ENCODE results near the gene KIF3B.

Gene KIF3B

GRCh38 chr20:32300647-32301046, 23.2 kb downstream of the KIF3B start:
- no peak overlapping the region for H3K4me2 ChIP-seq (ENCODE audit: low read length)
- H3K36me3 ChIP-seq (ENCODE audit: insufficient read depth, low read length), result no peaks in the 10 kb centered on the region
- H3K4me1 ChIP-seq (ENCODE audit: control insufficient read depth, insufficient read depth, low read length), result peaks cover 4% of the 10 kb centered on the region
- no peaks in the 10 kb centered on the region for H3K27me3 ChIP-seq (ENCODE audit: control insufficient read depth, insufficient read depth, low read length)
- no peaks in the 10 kb centered on the region for H3K9me3 ChIP-seq (replicated peaks; ENCODE audit: low read length)
- no peak overlapping the region for H3K4me3 ChIP-seq (ENCODE audit: low read length)
- H3K9ac ChIP-seq (ENCODE audit: low read depth, low read length), result no peak overlapping the region

GRCh38 chr20:32301719-32302506, 24.5 kb downstream of the KIF3B start:
- peaks cover 2% of the 10 kb centered on the region for H3K4me1 ChIP-seq (ENCODE audit: control insufficient read depth, insufficient read depth, low read length)
- no peak overlapping the region for H3K4me2 ChIP-seq (ENCODE audit: low read length)
- no peaks in the 10 kb centered on the region for H3K36me3 ChIP-seq (ENCODE audit: insufficient read depth, low read length)
- H3K9me3 ChIP-seq (replicated peaks; ENCODE audit: low read length), result no peaks in the 10 kb centered on the region
- no peak overlapping the region for H3K9ac ChIP-seq (ENCODE audit: low read depth, low read length)
- H3K27me3 ChIP-seq (ENCODE audit: control insufficient read depth, insufficient read depth, low read length), result no peaks in the 10 kb centered on the region
- H3K4me3 ChIP-seq (ENCODE audit: low read length), result no peak overlapping the region

- H3K9ac ChIP-seq (ENCODE audit: low read depth, low read length), result no peak overlapping the region
- no peaks in the 10 kb centered on the region for H3K9me3 ChIP-seq (replicated peaks; ENCODE audit: low read length)
- H3K4me3 ChIP-seq (ENCODE audit: low read length), result no peak overlapping the region
- H3K4me1 ChIP-seq (ENCODE audit: control insufficient read depth, insufficient read depth, low read length), result no peaks in the 10 kb centered on the region
- H3K27me3 ChIP-seq (ENCODE audit: control insufficient read depth, insufficient read depth, low read length), result no peaks in the 10 kb centered on the region
- no peaks in the 10 kb centered on the region for H3K36me3 ChIP-seq (ENCODE audit: insufficient read depth, low read length)
- no peak overlapping the region for H3K4me2 ChIP-seq (ENCODE audit: low read length)
Observed at GRCh38 chr20:32302507-32302872, 25.0 kb downstream of the KIF3B start.

GRCh38 chr20:32304131-32304746, 26.8 kb downstream of the KIF3B start:
- H3K4me2 ChIP-seq (ENCODE audit: low read length), result no peak overlapping the region
- H3K4me3 ChIP-seq (ENCODE audit: low read length), result no peak overlapping the region
- H3K9me3 ChIP-seq (replicated peaks; ENCODE audit: low read length), result no peaks in the 10 kb centered on the region
- no peaks in the 10 kb centered on the region for H3K36me3 ChIP-seq (ENCODE audit: insufficient read depth, low read length)
- no peaks in the 10 kb centered on the region for H3K4me1 ChIP-seq (ENCODE audit: control insufficient read depth, insufficient read depth, low read length)
- H3K27me3 ChIP-seq (ENCODE audit: control insufficient read depth, insufficient read depth, low read length), result no peaks in the 10 kb centered on the region
- H3K9ac ChIP-seq (ENCODE audit: low read depth, low read length), result no peak overlapping the region

- Histone ChIP-seq H3K9ac (ENCODE audit: low read depth, low read length) (no peak overlapping the region), H3K4me1 (ENCODE audit: control insufficient read depth, insufficient read depth, low read length) (peaks cover 5% of the 10 kb centered on the region), H3K9me3 (replicated peaks; ENCODE audit: low read length) (no peaks in the 10 kb centered on the region), H3K36me3 (ENCODE audit: insufficient read depth, low read length) (peaks cover 27% of the 10 kb centered on the region), H3K4me2 (ENCODE audit: low read length) (no peak overlapping the region), H3K27me3 (ENCODE audit: control insufficient read depth, insufficient read depth, low read length) (no peaks in the 10 kb centered on the region), H3K4me3 (ENCODE audit: low read length) (no peak overlapping the region)
Observed at GRCh38 chr20:32312718-32313424, 35.4 kb downstream of the KIF3B start.

GRCh38 chr20:32314768-32315167, 37.3 kb downstream of the KIF3B start:
- no peaks in the 10 kb centered on the region for H3K9me3 ChIP-seq (replicated peaks; ENCODE audit: low read length)
- no peaks in the 10 kb centered on the region for H3K27me3 ChIP-seq (ENCODE audit: control insufficient read depth, insufficient read depth, low read length)
- H3K4me3 ChIP-seq (ENCODE audit: low read length), result no peak overlapping the region
- peaks cover 5% of the 10 kb centered on the region for H3K4me1 ChIP-seq (ENCODE audit: control insufficient read depth, insufficient read depth, low read length)
- no peak overlapping the region for H3K4me2 ChIP-seq (ENCODE audit: low read length)
- peaks cover 27% of the 10 kb centered on the region for H3K36me3 ChIP-seq (ENCODE audit: insufficient read depth, low read length)
- H3K9ac ChIP-seq (ENCODE audit: low read depth, low read length), result no peak overlapping the region

- no peak overlapping the region for H3K9ac ChIP-seq (ENCODE audit: low read depth, low read length)
- H3K4me3 ChIP-seq (ENCODE audit: low read length), result no peak overlapping the region
- H3K4me2 ChIP-seq (ENCODE audit: low read length), result no peak overlapping the region
- no peaks in the 10 kb centered on the region for H3K9me3 ChIP-seq (replicated peaks; ENCODE audit: low read length)
- no peaks in the 10 kb centered on the region for H3K27me3 ChIP-seq (ENCODE audit: control insufficient read depth, insufficient read depth, low read length)
- peaks cover 21% of the 10 kb centered on the region for H3K36me3 ChIP-seq (ENCODE audit: insufficient read depth, low read length)
- peaks cover 5% of the 10 kb centered on the region for H3K4me1 ChIP-seq (ENCODE audit: control insufficient read depth, insufficient read depth, low read length)
Observed at GRCh38 chr20:32315399-32315798, 37.9 kb downstream of the KIF3B start.

- no peaks in the 10 kb centered on the region for H3K9me3 ChIP-seq (replicated peaks; ENCODE audit: low read length)
- no peak overlapping the region for H3K4me2 ChIP-seq (ENCODE audit: low read length)
- no peak overlapping the region for H3K9ac ChIP-seq (ENCODE audit: low read depth, low read length)
- peaks cover 17% of the 10 kb centered on the region for H3K36me3 ChIP-seq (ENCODE audit: insufficient read depth, low read length)
- no peak overlapping the region for H3K4me3 ChIP-seq (ENCODE audit: low read length)
- peaks cover 5% of the 10 kb centered on the region for H3K4me1 ChIP-seq (ENCODE audit: control insufficient read depth, insufficient read depth, low read length)
- no peaks in the 10 kb centered on the region for H3K27me3 ChIP-seq (ENCODE audit: control insufficient read depth, insufficient read depth, low read length)
Observed at GRCh38 chr20:32315891-32316290, 38.4 kb downstream of the KIF3B start.

- Histone ChIP-seq H3K9me3 (replicated peaks; ENCODE audit: low read length) (no peaks in the 10 kb centered on the region), H3K4me2 (ENCODE audit: low read length) (no peak overlapping the region), H3K36me3 (ENCODE audit: insufficient read depth, low read length) (peaks cover 17% of the 10 kb centered on the region), H3K27me3 (ENCODE audit: control insufficient read depth, insufficient read depth, low read length) (no peaks in the 10 kb centered on the region), H3K9ac (ENCODE audit: low read depth, low read length) (no peak overlapping the region), H3K4me1 (ENCODE audit: control insufficient read depth, insufficient read depth, low read length) (peaks cover 5% of the 10 kb centered on the region), H3K4me3 (ENCODE audit: low read length) (no peak overlapping the region)
Observed at GRCh38 chr20:32316667-32317066, 39.2 kb downstream of the KIF3B start.

GRCh38 chr20:32319100-32319499, 41.6 kb downstream of the KIF3B start:
- Histone ChIP-seq H3K9ac (ENCODE audit: low read depth, low read length) (no peak overlapping the region), H3K27me3 (ENCODE audit: control insufficient read depth, insufficient read depth, low read length) (no peaks in the 10 kb centered on the region), H3K36me3 (ENCODE audit: insufficient read depth, low read length) (peaks cover 14% of the 10 kb centered on the region), H3K4me1 (ENCODE audit: control insufficient read depth, insufficient read depth, low read length) (peaks cover 5% of the 10 kb centered on the region), H3K4me2 (ENCODE audit: low read length) (no peak overlapping the region), H3K4me3 (ENCODE audit: low read length) (no peak overlapping the region), H3K9me3 (replicated peaks; ENCODE audit: low read length) (no peaks in the 10 kb centered on the region)

- Histone ChIP-seq H3K9me3 (replicated peaks; ENCODE audit: low read length) (no peaks in the 10 kb centered on the region), H3K4me2 (ENCODE audit: low read length) (no peak overlapping the region), H3K4me1 (ENCODE audit: control insufficient read depth, insufficient read depth, low read length) (peaks cover 8% of the 10 kb centered on the region), H3K27me3 (ENCODE audit: control insufficient read depth, insufficient read depth, low read length) (no peaks in the 10 kb centered on the region), H3K4me3 (ENCODE audit: low read length) (no peak overlapping the region), H3K9ac (ENCODE audit: low read depth, low read length) (no peak overlapping the region), H3K36me3 (ENCODE audit: insufficient read depth, low read length) (peaks cover 14% of the 10 kb centered on the region)
Observed at GRCh38 chr20:32320305-32320704, 42.9 kb downstream of the KIF3B start.

Data from skeletal muscle satellite cell (primary cell).